ENCODE results near the gene CFAP74. TPM values are rescaled to one million over a fixed set of nuclear protein-coding genes. Genes with fewer than 3 reads are reported as not detected.

Gene CFAP74
- total RNA-seq, 4 donors from 2014 or later = not detected

GRCh38 chr1:1940123-1940425, 63.5 kb downstream of the CFAP74 start:
- Histone ChIP-seq H3K27me3 (peaks cover 4 to 17% (median 8%) of the 10 kb centered on the region in 3 donors), H3K36me3 (no peaks in the 10 kb centered on the region), H3K27ac (no peak overlapping the region), H3K9me3 (no peaks in the 10 kb centered on the region), H3K4me1 (peaks cover 0 to 3% of the 10 kb centered on the region in 2 donors), H3K4me3 (no peak overlapping the region)
- TF ChIP-seq CTCF (IDR thresholded peaks at IDR 0.05 in 4 of 5, conservative IDR thresholded peaks at IDR 0.05 in 1 of 5) = no peak
- TF ChIP-seq POLR2A (IDR thresholded peaks at IDR 0.05) = no peak
- in situ Hi-C loops (cut with MboI; ENCODE audit: low sequenced_read_pairs in 4 of 4) = loop anchor here in 1 of 4 donors (10.0 kb wide), 1 partner anchor 105 kb away; no protein-coding TSS in a partner anchor
- ATAC-seq (no peak), DNase-seq (no peak)
- intact Hi-C loops (cut with DNase I; ENCODE audit: low total_unique reads) = no loop called here

GRCh38 chr1:1939296-1940122, 64.1 kb downstream of the CFAP74 start:
- in situ Hi-C loops (cut with MboI; ENCODE audit: low sequenced_read_pairs in 4 of 4) = loop anchor here in 1 of 4 donors (10.0 kb wide), 1 partner anchor 105 kb away; no protein-coding TSS in a partner anchor
- TF ChIP-seq CTCF (IDR thresholded peaks at IDR 0.05 in 4 of 5, conservative IDR thresholded peaks at IDR 0.05 in 1 of 5) (no peak), POLR2A (IDR thresholded peaks at IDR 0.05) (no peak)
- Histone ChIP-seq H3K9me3 (no peaks in the 10 kb centered on the region), H3K4me3 (no peak overlapping the region), H3K4me1 (peaks cover 0 to 3% of the 10 kb centered on the region in 2 donors), H3K36me3 (no peaks in the 10 kb centered on the region), H3K27ac (no peak overlapping the region), H3K27me3 (peaks cover 4 to 17% (median 8%) of the 10 kb centered on the region in 3 donors)
- DNase-seq = no peak
- intact Hi-C loops (cut with DNase I; ENCODE audit: low total_unique reads) = no loop called here
- no peak for ATAC-seq

- in situ Hi-C loops (cut with MboI; ENCODE audit: low sequenced_read_pairs in 4 of 4) (no loop called here), intact Hi-C loops (cut with DNase I; ENCODE audit: low total_unique reads) (no loop called here)
- Histone ChIP-seq H3K4me1 (no peaks in the 10 kb centered on the region), H3K9me3 (no peaks in the 10 kb centered on the region), H3K36me3 (no peaks in the 10 kb centered on the region), H3K27ac (no peak overlapping the region), H3K4me3 (no peak overlapping the region), H3K27me3 (peaks cover 4 to 15% (median 8%) of the 10 kb centered on the region in 3 donors)
- ATAC-seq (no peak), DNase-seq (no peak)
- TF ChIP-seq POLR2A (IDR thresholded peaks at IDR 0.05) (no peak), CTCF (IDR thresholded peaks at IDR 0.05 in 4 of 5, conservative IDR thresholded peaks at IDR 0.05 in 1 of 5) (no peak)
Observed at GRCh38 chr1:1938613-1939295, 64.8 kb downstream of the CFAP74 start.

- in situ Hi-C loops (cut with MboI; ENCODE audit: low sequenced_read_pairs in 4 of 4) = no loop called here
- no peak for ATAC-seq
- H3K27me3 ChIP-seq = peaks cover 4 to 13% (median 8%) of the 10 kb centered on the region in 3 donors
Observed at GRCh38 chr1:1938276-1938573, 65.4 kb downstream of the CFAP74 start.

More at GRCh38 chr1:1938276-1938573, 65.4 kb downstream of the CFAP74 start:
- DNase-seq = no peak
- no peaks in the 10 kb centered on the region for H3K9me3 ChIP-seq
- H3K36me3 ChIP-seq = no peaks in the 10 kb centered on the region
- no peaks in the 10 kb centered on the region for H3K4me1 ChIP-seq
- H3K4me3 ChIP-seq = no peak overlapping the region
- intact Hi-C loops (cut with DNase I; ENCODE audit: low total_unique reads) = no loop called here
- TF ChIP-seq POLR2A (IDR thresholded peaks at IDR 0.05) (no peak), CTCF (IDR thresholded peaks at IDR 0.05 in 4 of 5, conservative IDR thresholded peaks at IDR 0.05 in 1 of 5) (no peak)
- no peak overlapping the region for H3K27ac ChIP-seq
